Activated CD8-positive, alpha-beta memory T cell treated with anti-CD3 and anti-CD28 coated beads for 1 hour (primary cell): ENCODE measurements around the gene RPS6KC1.
"Not testable (repeated sequence)": the region's sequence is repeated elsewhere in the genome, so short reads cannot be mapped to it uniquely, and the experiment has no call there.

ENCODE experiments used
- DNase-seq, 2 donors: peaks; one replicate each; pipeline ENCODE4 v3.0.0-alpha.2; 2020; ENCODE audit warnings: low read depth in 1 of 2; ENCODE audit errors: extremely low read depth in 1 of 2

The RPS6KC1 gene

DNA sequence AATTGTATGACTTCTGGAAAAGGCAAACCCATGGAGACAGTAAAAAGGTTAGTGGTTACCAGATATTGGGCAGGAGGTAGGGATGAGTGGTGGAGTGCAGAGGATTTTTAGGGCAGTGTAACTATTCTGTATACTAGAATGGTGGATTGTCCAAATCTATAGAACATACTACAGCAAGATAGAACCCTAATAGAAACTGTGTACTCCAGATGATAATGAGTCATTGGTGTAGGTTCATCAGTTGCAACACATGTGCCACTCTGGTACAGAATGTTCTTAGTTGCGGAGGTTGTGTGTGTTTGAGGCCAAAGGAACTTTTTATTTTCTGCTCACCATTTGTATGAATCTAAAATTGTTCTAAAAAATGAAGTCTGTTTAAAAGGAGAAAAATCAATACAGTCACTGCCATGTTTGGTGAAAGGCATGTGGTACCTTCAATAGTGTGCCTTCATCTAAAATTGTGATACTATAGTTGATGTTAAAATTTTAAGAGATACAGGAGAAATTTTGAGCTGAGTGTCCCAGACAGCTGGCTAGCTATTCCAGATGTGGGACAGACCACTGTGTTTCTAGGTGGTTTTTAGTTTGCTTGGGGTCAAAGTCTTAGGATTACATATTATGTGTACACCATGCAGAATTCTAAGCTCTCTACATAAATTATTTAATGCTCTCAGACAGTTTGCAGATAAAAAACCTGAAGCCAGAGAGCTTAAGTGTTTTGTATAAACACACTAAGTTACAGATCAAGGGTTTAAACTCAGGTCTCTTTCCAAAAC is 150.5 kb downstream of the RPS6KC1 start:
- DNase-seq: no peak

DNA sequence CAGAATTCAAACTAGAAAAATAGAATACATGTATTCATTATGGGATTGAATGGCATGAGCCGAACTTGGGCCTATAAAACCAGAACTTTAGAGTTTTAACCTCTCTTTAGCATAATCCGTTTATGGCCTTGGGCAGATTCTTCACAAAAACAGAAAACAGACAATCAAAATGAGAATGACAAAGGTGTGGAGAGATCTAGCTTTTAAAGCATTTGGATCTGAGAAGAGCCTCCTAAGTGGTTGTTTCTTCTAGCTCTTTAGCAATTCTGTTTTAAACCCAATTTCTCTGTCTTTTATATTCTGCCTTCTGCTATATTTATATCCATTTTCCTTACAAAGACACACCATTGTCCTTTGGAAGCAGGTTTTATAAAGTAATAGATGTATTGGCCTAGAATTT is 160.2 kb downstream of the RPS6KC1 start:
- no peak for DNase-seq

DNA sequence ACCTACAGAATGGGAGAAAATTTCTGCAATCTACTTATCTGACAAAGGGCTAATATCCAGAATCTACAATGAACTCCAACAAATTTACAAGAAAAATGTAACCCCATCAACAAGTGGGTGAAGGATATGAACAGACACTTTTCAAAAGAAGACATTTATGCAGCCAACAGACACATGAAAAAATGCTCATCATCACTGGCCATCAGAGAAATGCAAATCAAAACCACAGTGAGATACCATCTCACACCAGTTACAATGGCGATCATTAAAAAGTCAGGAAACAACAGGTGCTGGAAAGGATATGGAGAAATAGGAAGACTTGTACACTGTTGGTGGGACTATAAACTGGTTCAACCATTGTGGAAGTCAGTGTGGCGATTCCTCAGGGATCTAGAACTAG is 168.0 kb downstream of the RPS6KC1 start:
- DNase-seq: not testable (repeated sequence)

- no peak for DNase-seq
These were observed 170.2 kb downstream of the RPS6KC1 start for GRCh38 chr1:213221209-213221608.

DNA sequence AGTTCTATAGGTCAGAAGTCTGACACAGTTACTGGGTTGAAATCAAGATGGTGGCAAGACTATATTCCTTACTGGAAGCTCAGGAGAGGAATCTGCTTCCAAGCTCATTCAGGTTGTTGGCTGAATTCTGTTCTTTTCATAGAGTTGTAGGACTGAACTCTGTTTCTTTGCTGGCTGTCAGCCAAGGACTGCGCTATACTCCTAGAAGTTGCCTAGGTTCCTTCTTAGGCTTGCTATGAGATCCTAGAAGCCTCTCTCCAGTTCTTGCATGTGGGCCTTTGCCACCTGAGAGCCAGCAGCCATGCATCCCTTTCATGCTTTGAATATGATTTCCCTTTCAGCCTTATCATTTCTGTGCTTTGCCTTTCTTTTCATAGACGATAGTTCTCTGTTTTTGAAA is 176.4 kb downstream of the RPS6KC1 start:
- DNase-seq: no peak

- no peak for DNase-seq
These were observed 180.8 kb downstream of the RPS6KC1 start for GRCh38 chr1:213231795-213232231.

GRCh38 chr1:213242883-213243282 is 191.8 kb downstream of the RPS6KC1 start:
- DNase-seq: no peak

- DNase-seq: no peak
These were observed 193.6 kb downstream of the RPS6KC1 start for GRCh38 chr1:213244664-213245091.

- no peak for DNase-seq
These were observed 194.3 kb downstream of the RPS6KC1 start for GRCh38 chr1:213245260-213245910.

DNA sequence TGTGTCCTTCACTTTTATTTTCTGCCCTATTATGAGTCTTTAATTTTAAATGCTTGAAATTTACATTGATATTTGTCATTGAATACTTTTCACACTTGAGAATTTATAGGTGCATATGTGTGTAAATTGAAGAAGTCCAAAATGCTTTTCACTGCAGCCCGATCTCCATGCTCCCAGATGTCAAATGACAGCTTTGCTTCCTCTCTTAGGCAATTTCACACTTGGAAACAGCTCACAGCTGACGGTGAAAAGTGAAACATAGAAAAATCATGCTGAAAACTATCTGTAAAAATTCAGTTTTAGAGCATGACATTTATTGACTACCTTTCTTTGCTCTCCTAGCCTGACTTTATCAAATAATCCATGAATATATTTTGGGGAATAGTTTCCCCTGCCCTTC is 196.0 kb downstream of the RPS6KC1 start:
- DNase-seq: no peak

DNA sequence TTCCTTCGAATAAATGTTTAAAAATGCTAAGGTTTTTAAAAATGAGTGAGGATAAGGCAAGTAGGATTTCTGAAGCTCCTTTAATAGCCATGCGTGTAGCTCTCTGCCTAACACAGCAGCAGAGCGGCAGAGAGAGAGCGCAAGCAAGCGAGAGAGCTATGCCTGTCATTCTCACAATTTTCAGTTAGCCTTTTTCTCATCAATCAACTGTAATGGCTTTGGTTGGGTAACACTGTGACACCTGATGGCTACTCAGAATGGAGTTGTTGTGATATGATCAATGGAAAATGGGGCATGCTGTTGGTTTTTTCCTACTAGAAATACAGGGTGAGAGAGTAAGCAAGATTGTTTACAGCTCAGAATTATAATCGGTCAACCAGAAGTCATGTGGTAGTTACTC is 198.4 kb downstream of the RPS6KC1 start:
- DNase-seq: no peak

DNA sequence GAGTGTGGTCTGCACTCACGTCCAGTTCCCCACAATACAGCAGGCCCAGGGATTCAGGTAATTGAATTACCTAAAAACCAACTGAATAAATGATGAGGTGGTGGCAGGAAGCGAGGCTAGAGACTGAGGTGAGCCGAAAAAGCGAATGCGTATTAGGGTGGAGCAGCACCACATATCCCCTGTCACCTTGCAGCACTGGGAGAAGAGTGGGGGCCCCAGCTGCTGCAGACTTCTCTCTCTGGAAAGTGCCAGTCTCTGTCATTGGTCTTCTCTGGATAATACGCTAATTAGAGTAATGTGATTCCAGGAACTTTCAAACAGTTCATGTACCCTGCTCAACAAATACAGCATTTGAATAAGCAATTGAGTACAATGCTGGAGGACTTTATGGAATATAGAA is 199.0 kb downstream of the RPS6KC1 start:
- no peak for DNase-seq

GRCh38 chr1:213250446-213250845 is 199.4 kb downstream of the RPS6KC1 start:
- no peak for DNase-seq

DNA sequence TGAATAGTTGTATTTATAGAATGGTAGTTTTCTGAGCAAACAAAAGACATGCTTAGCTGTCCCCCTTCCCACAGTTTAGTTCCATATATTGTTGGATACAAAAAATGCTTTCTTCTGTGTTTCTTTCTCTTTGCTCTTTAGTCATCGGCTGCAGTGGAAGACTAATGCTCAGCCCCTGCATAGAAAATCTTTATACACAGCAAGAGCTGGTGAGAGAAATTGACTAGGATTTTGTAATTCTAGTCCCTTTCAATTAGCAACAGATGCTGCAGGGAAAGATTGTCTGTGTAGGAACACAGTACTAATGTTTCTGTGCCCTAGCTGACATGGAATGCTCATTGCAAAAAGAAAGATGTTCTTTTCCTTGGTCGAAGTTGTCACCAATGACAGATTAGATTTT is 200.9 kb downstream of the RPS6KC1 start:
- DNase-seq: no peak

DNA sequence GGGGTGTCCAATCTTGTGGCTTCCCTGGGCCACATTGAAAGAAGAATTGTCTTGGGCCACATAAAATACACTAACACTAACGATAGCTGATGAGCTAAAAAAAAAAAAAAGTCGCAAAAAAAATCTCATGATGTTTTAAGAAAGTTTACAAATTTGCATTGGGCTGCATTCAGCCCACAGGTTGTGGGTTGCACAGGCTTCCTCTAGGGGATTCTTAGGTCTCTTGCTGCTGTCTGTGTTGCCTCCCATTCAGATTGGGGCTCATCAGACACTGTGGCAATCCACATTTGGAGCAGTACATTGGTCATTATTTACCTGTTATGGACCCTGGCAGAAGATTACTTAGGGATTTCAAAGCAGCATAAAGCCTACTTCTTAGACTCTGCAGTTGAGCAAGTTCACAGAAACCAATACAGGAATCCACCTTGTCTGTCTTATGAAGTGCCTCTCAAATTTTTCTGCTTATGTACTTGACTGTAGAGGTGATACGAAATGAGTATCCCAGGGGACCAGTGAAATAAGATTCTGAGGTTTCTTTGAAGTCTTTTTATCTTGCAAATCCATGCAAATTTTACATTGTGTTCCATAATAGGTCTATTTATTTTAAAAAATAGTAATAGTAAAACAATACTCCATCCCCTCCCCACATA is 205.5 kb downstream of the RPS6KC1 start:
- DNase-seq: no peak

DNA sequence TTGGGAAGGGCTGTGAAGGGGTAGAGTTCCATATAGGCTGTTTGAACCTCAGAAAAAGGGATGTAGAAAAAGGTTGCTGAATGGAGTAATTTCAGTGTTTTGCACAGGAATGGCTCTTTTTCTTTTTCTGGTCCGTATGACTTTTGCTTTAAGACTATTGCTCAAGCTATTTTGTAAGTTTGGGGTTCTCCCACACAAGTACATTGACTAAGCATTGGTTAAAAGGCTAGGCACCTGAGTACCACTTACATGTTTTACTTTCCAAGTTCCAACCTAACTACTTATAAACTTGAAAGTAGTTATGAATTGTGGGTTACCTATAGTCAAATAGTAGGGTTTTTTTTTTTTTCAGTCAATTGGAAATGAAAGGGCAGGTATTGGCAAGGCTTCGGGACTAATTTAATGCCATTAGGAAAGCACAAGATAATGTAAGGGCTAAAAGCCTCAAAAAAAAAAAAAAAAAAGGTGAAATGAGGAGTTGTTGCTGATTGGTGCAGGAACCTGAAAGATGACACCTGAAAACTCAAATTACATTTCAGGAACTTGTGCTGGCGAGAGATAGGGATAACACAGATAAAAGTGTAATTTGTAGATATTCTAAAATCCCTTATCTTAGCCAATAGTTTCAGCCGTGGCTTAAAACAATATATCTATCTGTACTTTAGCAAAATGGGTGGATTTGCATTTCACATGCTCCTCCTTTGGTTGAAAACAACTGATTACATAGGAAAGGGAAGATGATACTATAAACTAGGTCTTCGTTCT is 209.5 kb downstream of the RPS6KC1 start:
- no peak for DNase-seq

- no peak for DNase-seq
These were observed 213.5 kb downstream of the RPS6KC1 start for GRCh38 chr1:213264531-213264930.

DNA sequence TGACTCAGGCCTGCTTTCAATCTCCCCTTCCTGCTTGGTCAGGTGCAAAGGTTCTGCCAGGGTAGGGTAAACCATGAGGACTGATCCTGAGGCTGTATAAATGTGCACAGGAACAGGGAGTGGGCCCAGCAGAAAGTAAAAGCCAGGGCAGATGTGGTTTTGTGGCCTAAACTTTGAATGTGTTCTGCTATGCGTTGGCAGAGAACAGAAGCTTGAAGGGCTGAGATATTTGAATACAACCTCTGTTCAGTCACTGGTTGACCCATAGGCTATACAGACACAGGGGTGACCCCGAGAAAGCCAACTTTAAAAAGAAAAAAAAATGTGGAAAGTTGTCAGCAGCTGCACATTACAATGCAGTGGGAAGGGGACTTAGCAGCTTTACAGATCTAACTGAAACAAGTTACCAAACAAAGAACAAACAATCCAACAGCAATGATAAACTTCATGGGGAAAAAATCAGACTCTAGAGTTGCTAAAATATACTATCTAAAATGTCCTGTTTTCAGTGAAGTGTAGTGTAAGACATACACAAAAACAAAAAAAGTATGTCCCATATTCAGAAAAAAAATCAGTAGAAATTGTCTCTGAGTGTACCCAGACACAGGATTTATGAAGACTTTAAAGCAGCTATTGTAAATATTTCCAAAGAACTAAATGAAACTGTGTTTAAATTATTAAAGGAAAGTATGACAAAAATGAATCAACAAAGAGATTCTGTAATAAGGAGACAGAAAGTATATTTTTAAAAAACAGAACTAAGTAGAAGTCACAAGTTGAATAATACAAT is 216.1 kb downstream of the RPS6KC1 start:
- DNase-seq: no peak

DNA sequence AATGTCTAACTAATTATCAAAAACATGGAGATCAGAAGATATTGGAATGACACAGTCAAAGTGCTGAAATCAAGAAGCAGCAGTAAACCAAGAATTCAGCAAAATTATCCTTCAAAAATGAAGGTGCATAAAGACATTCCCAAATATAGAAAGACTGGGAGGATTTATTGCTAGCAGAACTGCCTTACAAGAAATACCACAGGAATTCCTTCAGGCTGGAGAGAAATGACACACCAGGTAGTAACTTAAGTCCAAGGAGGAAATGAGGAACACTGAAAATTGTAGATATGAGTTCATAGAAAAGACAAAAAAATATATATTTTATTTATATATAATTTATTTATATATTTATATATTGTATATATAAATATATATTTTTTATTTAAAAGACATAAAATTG is 217.2 kb downstream of the RPS6KC1 start:
- no peak for DNase-seq

DNA sequence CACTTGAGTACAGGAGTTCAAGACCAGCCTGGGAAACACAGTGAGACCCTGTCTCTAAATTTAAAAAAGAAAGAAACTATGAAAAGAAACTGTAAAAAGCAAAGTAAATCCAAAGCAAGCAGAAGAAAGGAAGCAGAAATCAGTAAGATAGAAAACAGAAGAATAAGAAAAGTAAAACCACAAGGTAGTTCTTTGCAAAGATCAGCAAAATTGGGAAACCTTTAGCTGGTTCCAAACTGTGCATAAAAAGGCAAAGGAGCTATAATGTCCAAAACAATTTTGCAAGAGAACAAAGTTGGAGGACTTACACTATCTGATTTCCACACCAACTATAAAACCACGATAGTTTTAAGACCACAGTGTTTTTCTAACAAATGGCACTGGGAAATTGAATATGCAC is 218.8 kb downstream of the RPS6KC1 start:
- no peak for DNase-seq
